HUDEP-2 (cell line): ENCODE data around the gene CD163L1.
"Not testable (repeated sequence)": the region's sequence is repeated elsewhere in the genome, so short reads cannot be mapped to it uniquely, and the experiment has no call there.

Source experiments
- DNase-seq, 76 experiments: peaks; one replicate each; lab custom pipeline; 2025; ENCODE audit not compliant: unreplicated experiment in 76 of 76; lab: John Stamatoyannopoulos, UW

CD163L1 gene

GRCh38 chr12:7444076-7444475 lies at the start of gene CD163L1:
TSS of gene CD163L1 (minus strand) at chr12:7444153. CDS start at chr12:7444127, 26 bp downstream.
- DNase-seq: no peak

GRCh38 chr12:7493006-7493405 lies 49.1 kb upstream of the CD163L1 start:
- DNase-seq: no peak

- DNase-seq: no peak
These were observed 42.6 kb upstream of the CD163L1 start for GRCh38 chr12:7486512-7486911.

GRCh38 chr12:7485095-7485494 lies 41.1 kb upstream of the CD163L1 start:
- peak in 1 of 76 experiments; percentile 0 for DNase-seq

DNA sequence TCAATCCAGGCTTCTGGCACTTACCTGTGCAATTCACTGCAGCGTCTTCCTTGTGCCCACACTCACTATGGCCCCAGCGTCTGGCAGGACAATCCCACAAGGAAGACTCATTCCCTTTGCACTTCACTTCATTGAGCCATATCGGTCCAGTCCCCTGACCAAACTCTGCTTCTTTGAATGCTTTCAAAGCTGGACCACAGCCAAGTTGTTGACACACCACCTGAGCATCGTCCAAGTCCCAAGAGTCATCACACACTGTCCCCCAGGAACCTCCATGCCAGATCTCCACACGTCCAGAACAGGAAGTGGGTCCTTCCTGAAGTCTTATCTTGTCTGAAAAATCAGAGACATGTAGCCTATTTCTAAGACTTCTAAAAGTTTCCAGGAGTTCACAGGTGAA lies 39.4 kb upstream of the CD163L1 start:
- DNase-seq: no peak

- no peak for DNase-seq
These were observed 35.8 kb upstream of the CD163L1 start for GRCh38 chr12:7479771-7480170.

DNA sequence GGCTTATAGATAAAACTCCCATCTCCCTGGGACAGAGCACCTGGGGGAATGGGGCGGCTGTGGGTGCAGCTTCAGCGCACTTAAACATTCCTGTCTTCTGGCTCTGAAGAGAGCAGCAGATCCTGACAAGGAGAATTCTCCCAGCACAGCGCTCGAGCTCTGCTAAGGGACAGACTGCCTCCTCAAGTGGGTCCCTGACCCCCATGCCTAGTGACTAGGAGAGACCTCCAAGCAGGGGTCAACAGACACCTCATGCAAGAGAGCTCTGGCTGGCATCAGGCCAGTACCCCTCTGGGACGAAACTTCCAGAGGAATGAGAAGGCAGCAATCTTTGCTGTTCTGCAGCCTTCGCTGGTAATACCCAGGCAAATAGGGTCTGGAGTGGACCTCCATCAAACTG lies 28.1 kb upstream of the CD163L1 start:
- no peak for DNase-seq

- peak in 41 of 76 experiments; percentile 1 to 51 (median 16) for DNase-seq
These were observed 16.7 kb upstream of the CD163L1 start for GRCh38 chr12:7460375-7461259.

GRCh38 chr12:7459973-7460372 lies 16.0 kb upstream of the CD163L1 start:
- no peak for DNase-seq

DNA sequence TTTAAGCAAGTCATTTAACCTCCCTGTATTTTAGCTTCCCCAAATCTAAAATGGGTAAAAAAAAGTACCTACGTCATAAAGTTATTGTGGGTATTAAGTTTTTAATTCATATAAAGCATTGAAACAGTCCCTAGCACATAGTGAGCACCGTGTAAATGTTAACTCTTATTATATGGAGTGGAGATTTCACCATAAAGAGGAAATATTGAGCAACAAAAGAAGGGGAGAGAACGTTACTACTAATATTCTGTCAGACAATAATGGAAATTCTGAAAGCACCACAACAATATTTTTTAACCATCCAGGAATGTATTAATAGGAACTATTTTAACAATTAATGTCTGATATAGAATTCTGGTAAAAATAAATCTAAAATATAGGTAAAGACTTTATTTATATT lies 7.8 kb upstream of the CD163L1 start:
- no peak for DNase-seq

DNA sequence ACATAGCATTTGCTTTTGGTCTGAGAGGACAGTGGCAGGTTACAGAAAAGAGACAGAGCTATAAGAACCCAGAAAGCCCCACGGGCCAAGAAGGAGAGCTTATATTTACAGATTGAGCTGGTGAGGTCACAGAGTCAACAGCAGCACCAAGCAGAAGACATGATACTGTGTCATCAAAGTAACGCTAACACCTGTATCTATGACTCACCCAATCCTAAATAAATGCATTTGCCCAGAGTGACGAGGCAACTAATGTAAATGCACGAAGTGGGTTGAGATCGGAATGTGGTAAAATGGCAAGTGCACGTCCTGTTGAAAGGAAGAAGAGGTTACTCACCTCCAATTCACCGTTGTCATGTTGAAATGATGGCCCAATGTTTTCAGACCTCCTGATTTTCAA lies 6.7 kb upstream of the CD163L1 start:
- no peak for DNase-seq

- no peak for DNase-seq
These were observed 4.1 kb upstream of the CD163L1 start for GRCh38 chr12:7448099-7448498.

- no peak for DNase-seq
These were observed 584 bp upstream of the CD163L1 start for GRCh38 chr12:7444537-7444936.

DNA sequence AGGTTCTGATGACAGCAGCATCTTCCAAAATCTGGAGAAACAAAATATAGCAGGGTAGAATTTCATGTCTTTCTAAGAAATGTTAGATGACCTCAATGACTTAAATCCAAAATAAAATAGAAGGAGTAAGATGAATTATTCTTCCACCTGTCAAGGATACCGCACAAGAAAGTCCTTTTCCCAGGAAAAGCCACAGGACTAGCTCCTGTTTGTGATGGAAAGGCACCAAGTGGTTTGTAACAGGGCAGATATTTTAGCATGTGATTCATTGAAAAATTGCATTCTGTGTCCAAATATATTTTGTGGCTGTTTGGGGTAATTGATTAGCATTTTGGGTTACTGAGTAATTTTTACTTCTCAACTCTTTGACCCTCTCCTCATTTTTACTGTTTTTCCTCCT lies 2.7 kb downstream of the CD163L1 start:
- DNase-seq: no peak

DNA sequence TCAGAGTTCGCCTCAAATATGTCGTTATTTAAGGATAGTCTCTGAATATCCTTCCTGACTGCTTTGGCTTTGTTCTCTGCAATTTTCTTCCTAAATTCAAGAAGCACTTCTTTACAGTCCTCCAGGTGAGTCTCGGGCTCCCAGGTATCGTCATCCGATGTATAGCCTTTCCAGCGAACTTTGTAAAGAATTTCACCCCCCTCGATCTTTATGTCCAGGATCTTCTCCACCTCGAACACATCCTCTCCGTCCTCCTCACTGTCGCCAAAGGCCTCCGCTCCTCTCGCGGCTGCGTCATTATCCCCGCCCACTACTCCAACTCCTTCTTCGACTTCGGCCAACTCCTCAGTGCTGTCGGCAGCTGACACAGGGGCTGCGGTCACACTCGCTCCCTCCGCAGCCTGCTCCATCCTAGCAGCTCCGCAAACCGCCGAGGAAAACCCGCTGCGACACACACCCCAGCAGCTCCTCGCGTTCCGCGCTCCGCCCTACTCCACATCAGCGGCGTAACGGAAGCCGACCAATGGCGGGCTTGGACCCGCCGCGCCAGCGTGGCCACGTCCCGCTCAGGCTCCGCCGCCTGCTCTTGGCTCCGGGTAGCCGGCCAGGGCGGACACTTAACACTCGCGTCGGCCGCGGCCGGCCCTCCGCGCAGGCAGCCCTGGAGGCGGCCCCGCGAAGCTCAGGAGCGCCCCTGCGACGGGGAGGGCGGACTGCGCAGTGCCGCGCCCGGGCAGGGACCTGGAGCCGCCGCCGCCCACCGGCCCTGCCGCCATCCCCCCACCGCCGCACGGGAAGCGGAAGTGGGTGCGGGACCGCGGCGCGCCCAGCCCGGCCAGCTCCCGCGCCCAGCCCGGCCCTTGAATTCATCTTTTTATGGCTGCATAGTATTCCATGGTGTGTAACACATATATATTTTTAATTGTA lies 4.1 kb downstream of the CD163L1 start:
- no peak for DNase-seq

GRCh38 chr12:7438291-7438995 lies 5.5 kb downstream of the CD163L1 start:
- DNase-seq: peak in 2 of 76 experiments; percentile 1

DNA sequence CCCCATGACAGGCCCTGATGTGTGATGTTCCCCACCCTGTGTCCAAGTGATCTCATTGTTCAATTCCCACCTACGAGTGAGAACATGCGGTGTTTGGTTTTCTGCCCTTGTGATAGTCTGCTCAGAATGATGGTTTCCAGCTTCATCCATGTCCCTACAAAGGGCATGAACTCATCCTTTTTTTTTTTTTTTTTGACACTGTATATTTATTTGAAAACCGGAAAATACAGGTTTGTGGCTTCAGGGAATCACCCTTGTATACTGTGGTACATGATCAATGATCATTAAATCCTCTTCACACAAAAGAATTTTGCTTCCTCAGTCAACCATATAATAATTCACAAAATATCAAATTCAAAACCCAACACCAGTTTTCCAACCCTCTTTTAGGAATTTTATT lies 6.5 kb downstream of the CD163L1 start:
- DNase-seq: not testable (repeated sequence)

GRCh38 chr12:7434670-7435069 lies 9.3 kb downstream of the CD163L1 start:
- DNase-seq: no peak

- no peak for DNase-seq
These were observed 10.6 kb downstream of the CD163L1 start for GRCh38 chr12:7433276-7433822.

GRCh38 chr12:7431993-7432685 lies 11.8 kb downstream of the CD163L1 start:
- DNase-seq: no peak
